ENCODE measurements around the gene NLRC4. TPM values are rescaled to one million over a fixed set of nuclear protein-coding genes. Genes with fewer than 3 reads are reported as not detected.
"Not testable (repeated sequence)": the region's sequence is repeated elsewhere in the genome, so short reads cannot be mapped to it uniquely, and the experiment has no call there.

Gene NLRC4
- total RNA-seq, 1 donor from 2014 or later, result not detected

GRCh38 chr2:32278478-32278853 lies 13.8 kb upstream of the NLRC4 start:
- peaks cover 8% of the 10 kb centered on the region for H3F3A ChIP-seq (ENCODE audit: low read depth)
- peak overlapping the region; percentile 89 for H3K9ac ChIP-seq
- TF ChIP-seq EZH2phosphoT487 (IDR thresholded peaks at IDR 0.05) (no peak), EZH2 (IDR thresholded peaks at IDR 0.05) (no peak), CTCF (IDR thresholded peaks at IDR 0.05) (no peak)
- no peaks in the 10 kb centered on the region for H3K9me3 ChIP-seq (ENCODE audit: low read depth)
- no peaks in the 10 kb centered on the region for H3K4me1 ChIP-seq
- peaks cover 18% of the 10 kb centered on the region for H3K27me3 ChIP-seq
- H3K36me3 ChIP-seq, result peaks cover 3% of the 10 kb centered on the region
- peaks cover 9% of the 10 kb centered on the region for H3K4me1 Mint-ChIP-seq
- peaks cover 41% of the 10 kb centered on the region for H3K79me2 ChIP-seq (ENCODE audit: low read depth)
- peaks cover 10% of the 10 kb centered on the region for H3K36me3 Mint-ChIP-seq
- peak overlapping the region; percentile 51 for H3K27ac ChIP-seq
- H3K4me3 ChIP-seq, result peak overlapping the region; percentile 81
- no peaks in the 10 kb centered on the region for H3K9me3 Mint-ChIP-seq
- H4K20me1 ChIP-seq (ENCODE audit: low read depth), result no peaks in the 10 kb centered on the region
- H3K27me3 Mint-ChIP-seq (ENCODE audit: insufficient read depth, low read depth), result no peaks in the 10 kb centered on the region
- peak overlapping the region; percentile 93 for H3K27ac Mint-ChIP-seq
- DNase-seq (ENCODE audit: low spot score), result no peak
- H3K4me3 Mint-ChIP-seq, result peak overlapping the region; percentile 86
- peak overlapping the region; percentile 97 for H2AFZ ChIP-seq (replicated peaks)
- peak overlapping the region; percentile 83 for H3K4me2 ChIP-seq

- H3K27me3 ChIP-seq, result peaks cover 23% of the 10 kb centered on the region
- no peaks in the 10 kb centered on the region for H3K4me1 ChIP-seq
- H4K20me1 ChIP-seq (ENCODE audit: low read depth), result no peaks in the 10 kb centered on the region
- TF ChIP-seq EZH2 (IDR thresholded peaks at IDR 0.05) (peak; percentile 46), CTCF (IDR thresholded peaks at IDR 0.05) (no peak)
- H3K9ac ChIP-seq, result peak within 1 kb of the TSS; percentile 89
- peak within 1 kb of the TSS; percentile 86 for H3K4me3 Mint-ChIP-seq
- peaks cover 40% of the 10 kb centered on the region for H3K79me2 ChIP-seq (ENCODE audit: low read depth)
- peak within 1 kb of the TSS; percentile 81 for H3K4me3 ChIP-seq
- peak within 1 kb of the TSS; percentile 51 for H3K27ac ChIP-seq
- peaks cover 7% of the 10 kb centered on the region for H3K36me3 Mint-ChIP-seq
- H3K36me3 ChIP-seq, result peaks cover 3% of the 10 kb centered on the region
- peak; percentile 88 for DNase-seq (ENCODE audit: low spot score)
- H3K9me3 Mint-ChIP-seq, result no peaks in the 10 kb centered on the region
- peaks cover 8% of the 10 kb centered on the region for H3F3A ChIP-seq (ENCODE audit: low read depth)
- peaks cover 9% of the 10 kb centered on the region for H3K4me1 Mint-ChIP-seq
- peak within 1 kb of the TSS; percentile 97 for H2AFZ ChIP-seq (replicated peaks)
- no peaks in the 10 kb centered on the region for H3K27me3 Mint-ChIP-seq (ENCODE audit: insufficient read depth, low read depth)
- H3K4me2 ChIP-seq, result peak within 1 kb of the TSS; percentile 83
- H3K27ac Mint-ChIP-seq, result peak within 1 kb of the TSS; percentile 93
- no peaks in the 10 kb centered on the region for H3K9me3 ChIP-seq (ENCODE audit: low read depth)
These were observed 13.2 kb upstream of the NLRC4 start, which contains the start of gene YIPF4 for GRCh38 chr2:32277674-32278477. YIPF4 (plus strand) TSS chr2:32277904; CDS start chr2:32278156, 252 bp downstream.

- Histone ChIP-seq H3K27me3 (peaks cover 29% of the 10 kb centered on the region), H2AFZ (replicated peaks) (peak overlapping the region; percentile 97), H3K4me1 (no peaks in the 10 kb centered on the region), H3F3A (ENCODE audit: low read depth) (peaks cover 8% of the 10 kb centered on the region), H3K4me2 (peak overlapping the region; percentile 83), H3K4me3 (peak overlapping the region; percentile 81), H3K36me3 (peaks cover 3% of the 10 kb centered on the region), H3K27ac (no peak overlapping the region), H3K79me2 (ENCODE audit: low read depth) (peaks cover 40% of the 10 kb centered on the region), H4K20me1 (ENCODE audit: low read depth) (no peaks in the 10 kb centered on the region), H3K9ac (no peak overlapping the region), H3K9me3 (ENCODE audit: low read depth) (no peaks in the 10 kb centered on the region)
- H3K4me1 Mint-ChIP-seq, result peaks cover 9% of the 10 kb centered on the region
- TF ChIP-seq EZH2phosphoT487 (IDR thresholded peaks at IDR 0.05), result no peak
- TF ChIP-seq EZH2 (IDR thresholded peaks at IDR 0.05), result no peak
- no peak for TF ChIP-seq CTCF (IDR thresholded peaks at IDR 0.05)
- H3K27ac Mint-ChIP-seq, result peak overlapping the region; percentile 27
- peak overlapping the region; percentile 86 for H3K4me3 Mint-ChIP-seq
- no peak for DNase-seq (ENCODE audit: low spot score)
- H3K27me3 Mint-ChIP-seq (ENCODE audit: insufficient read depth, low read depth), result no peaks in the 10 kb centered on the region
- H3K36me3 Mint-ChIP-seq, result peaks cover 7% of the 10 kb centered on the region
- no peaks in the 10 kb centered on the region for H3K9me3 Mint-ChIP-seq
These were observed 12.6 kb upstream of the NLRC4 start for GRCh38 chr2:32277363-32277673.

- H3K4me1 ChIP-seq; H3K9me3 Mint-ChIP-seq; H3K4me1 Mint-ChIP-seq; H3K36me3 ChIP-seq; H4K20me1 ChIP-seq (ENCODE audit: low read depth); H3K4me3 Mint-ChIP-seq; H3K9me3 ChIP-seq (ENCODE audit: low read depth); H3F3A ChIP-seq (ENCODE audit: low read depth); H3K9ac ChIP-seq; H3K27ac Mint-ChIP-seq; H3K27ac ChIP-seq; H3K36me3 Mint-ChIP-seq; H2AFZ ChIP-seq (replicated peaks); H3K4me3 ChIP-seq; H3K4me2 ChIP-seq; DNase-seq (ENCODE audit: low spot score); H3K27me3 Mint-ChIP-seq (ENCODE audit: insufficient read depth, low read depth): not testable (repeated sequence)
- Histone ChIP-seq H3K27me3 (peaks cover 37% of the 10 kb centered on the region), H3K79me2 (ENCODE audit: low read depth) (peaks cover 31% of the 10 kb centered on the region)
These were observed 11.1 kb upstream of the NLRC4 start for GRCh38 chr2:32275790-32276189.
